Cardiac septum (tissue), 1 donor: Measurements from ENCODE around the gene SOX3. TPM values are rescaled to one million over a fixed set of nuclear protein-coding genes. Genes with fewer than 3 reads are reported as not detected.

Experiments
- DNase-seq: peaks from one replicate; pipeline ENCODE4 v3.0.0-alpha.2; 2020; ENCODE audit warnings: low spot score
- intact Hi-C: fragments of 100-400 bp; cut with DNase I; formaldehyde crosslinking; loops from one replicate; pipeline ENCODE4 v1.14.0; 2022
- total RNA-seq: library from RNA; stranded (reverse); fragmentation: NEBNext Ultra II Directional; extraction: Animal tissue kit (Norgen Biotek cat#: 25700); gene quantifications from one replicate; pipeline ENCODE4 v1.2.1, GENCODE V29; 2021
- donor health status: DM: no; HTN: no; CAD: no.

Gene SOX3
- total RNA-seq, 1 donor from 2014 or later, result not detected

DNA sequence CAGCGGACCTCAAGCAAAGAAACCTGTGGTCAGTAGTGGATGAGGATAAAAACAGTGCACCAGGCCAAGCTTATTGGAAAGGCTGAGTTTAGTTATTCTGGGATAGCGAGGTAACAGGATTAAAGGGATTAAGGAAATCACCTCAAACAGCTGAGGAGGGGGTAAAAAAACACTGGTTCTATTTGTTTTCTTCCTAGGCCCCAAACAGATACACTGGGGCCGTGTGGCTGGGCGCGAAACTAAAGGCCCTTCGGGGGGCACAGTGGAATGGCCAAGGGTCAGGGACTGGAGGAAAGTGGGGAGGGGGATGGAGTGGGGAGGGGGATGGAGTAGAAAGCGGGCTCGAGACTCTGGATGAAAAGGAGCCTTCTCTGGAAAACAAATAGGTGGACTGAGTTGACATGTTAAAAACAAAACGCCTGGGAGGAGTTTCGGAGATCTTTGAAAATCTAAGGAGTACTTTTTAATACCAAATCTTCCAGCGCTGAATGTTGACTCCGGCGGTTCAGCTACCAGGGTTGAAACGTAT is 2.9 kb downstream of the SOX3 start:
- intact Hi-C loops, result no loop called here
- no peak for DNase-seq

DNA sequence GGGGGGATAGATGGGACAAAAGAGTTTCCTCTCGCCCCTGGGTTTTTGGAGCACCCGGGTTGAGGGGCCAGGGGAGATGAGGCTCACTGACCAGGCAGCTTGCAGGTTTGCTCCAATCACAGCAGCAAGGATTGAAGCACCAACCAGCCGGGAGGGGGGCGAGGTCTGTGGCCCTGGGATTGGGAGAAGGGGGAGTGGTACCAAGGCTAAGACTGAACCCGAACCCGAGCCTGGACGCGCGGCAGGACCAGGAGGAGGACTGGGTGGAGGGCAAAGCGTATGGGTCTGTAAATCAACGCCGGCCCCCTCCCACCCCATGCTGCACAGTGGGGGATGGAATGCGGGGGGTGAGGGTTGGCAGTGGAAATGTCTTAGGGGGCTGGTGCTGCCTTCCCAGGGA is 3.5 kb downstream of the SOX3 start:
- intact Hi-C loops, result no loop called here

DNA sequence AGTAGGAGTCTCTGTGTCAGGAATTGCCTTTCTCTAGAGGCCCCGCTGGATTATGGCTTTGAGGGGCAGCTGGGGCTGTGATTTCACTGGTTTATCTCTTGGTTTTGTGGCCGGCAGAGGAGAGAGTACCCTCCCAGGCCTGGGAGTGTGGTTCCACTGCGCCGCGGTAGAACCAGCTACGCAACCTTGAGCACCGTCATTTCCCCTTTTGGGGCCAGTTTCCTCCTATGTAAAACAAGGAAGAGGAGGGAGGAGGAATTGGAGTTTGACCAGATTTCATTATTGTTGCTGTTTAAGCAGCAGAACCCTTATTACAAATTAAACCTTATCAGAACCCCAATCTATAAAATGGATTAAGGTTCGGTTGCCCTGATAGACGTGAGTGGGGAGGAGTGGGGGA is 4.4 kb downstream of the SOX3 start:
- intact Hi-C loops, result no loop called here
- no peak for DNase-seq

More for the DNA sequence above, 3.5 kb downstream of the SOX3 start:
- DNase-seq, result no peak

DNA sequence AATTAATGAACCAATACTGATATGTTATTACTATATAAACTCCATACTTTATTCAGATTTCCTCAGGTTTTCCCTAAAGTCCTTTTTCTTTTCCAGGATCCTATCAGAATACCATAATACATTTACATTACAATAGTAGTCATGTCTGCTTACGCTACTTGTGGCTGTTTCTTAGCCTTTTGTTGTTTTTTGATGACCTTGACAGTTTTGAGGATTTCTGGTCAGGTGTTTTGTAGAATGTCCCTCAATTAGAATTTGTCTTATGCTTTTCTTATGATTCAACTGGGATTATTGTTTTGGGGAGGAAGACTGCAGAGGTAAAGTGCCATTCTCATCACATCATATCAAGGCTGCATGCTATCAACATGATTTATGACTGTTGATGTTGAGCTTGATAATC is 9.1 kb downstream of the SOX3 start:
- intact Hi-C loops, result no loop called here

DNA sequence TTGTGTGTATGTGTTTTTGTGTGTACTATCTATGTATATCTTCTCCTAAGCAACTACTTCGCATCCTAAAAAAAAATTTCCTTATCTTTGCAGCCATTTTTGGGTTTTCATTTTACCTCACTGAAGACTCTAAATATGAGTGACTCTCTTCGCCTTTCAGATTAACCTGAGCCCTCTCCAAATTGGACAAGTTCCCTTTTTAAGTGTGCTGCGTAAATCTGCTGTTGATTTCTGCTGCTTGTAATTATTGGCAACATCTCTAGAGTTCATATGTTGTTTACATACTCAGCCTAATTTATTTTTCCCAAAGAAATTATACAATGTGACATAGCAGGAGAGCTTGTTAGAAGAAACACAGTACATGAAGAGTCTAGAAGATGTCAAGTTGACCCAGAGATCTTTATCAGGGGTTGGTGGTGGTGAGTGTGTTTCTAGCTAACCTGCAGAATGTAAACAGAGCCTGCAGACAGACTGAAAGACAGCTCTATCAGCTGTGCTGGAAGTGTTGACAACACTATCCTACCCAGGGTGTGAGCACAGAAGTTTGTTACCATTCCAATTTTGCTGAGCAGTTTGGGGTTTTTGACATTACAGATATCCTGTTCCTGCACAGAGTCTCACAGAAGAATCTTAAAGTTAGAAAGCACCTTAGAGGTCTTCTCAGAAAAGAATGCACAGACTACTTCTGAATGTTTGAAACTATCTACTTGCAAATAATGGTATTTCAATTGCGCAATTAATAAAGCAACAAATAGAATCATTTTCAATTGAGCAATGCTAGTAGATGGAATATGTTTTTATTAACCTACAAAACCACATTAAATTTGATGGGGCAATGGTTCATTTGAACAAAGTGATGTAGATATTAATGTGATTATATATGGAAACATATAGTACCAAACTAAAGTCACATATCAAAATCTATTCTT is 12.5 kb downstream of the SOX3 start:
- DNase-seq, result no peak
- intact Hi-C loops, result no loop called here

More for the DNA sequence above, 9.1 kb downstream of the SOX3 start:
- no peak for DNase-seq

DNA sequence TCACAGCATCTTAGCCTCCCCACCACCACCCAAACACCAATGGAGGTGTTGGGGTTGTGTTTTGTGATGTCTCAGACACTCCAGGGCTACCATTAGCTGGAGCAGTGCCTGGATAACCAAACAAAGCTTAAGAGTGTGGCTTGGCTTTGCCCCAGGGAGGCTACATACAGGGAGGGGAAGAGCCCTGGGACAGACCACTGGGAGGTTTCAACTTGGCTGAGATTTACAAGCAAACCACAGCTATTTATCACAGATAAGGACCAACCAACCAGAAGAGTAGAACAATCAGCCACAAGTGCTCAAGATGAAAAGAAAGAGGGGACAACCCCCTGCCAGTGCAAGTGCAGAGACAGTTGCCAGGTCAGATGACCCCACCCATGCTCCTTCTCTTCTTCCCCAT is 24.1 kb downstream of the SOX3 start:
- intact Hi-C loops, result no loop called here
- DNase-seq, result no peak

DNA sequence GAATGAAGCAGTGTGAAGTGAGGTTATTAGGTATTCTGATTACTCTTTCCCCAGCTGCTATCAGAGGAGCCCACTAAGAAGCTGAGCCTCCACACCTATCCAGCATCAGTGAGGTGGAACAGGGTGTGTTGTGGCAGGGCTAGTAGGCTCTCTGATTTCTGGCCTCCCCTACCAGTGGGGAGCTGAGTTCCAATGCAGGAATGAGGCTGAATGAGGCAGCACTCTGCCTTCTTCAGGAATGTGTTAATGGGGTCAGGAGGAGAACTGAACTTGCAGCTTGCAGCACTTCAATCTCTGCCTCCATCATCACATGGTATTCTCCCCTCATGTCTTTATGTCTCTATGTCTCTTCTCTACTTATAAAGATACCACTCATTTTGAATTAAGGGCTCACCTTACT is 26.9 kb downstream of the SOX3 start:
- intact Hi-C loops, result no loop called here

DNA sequence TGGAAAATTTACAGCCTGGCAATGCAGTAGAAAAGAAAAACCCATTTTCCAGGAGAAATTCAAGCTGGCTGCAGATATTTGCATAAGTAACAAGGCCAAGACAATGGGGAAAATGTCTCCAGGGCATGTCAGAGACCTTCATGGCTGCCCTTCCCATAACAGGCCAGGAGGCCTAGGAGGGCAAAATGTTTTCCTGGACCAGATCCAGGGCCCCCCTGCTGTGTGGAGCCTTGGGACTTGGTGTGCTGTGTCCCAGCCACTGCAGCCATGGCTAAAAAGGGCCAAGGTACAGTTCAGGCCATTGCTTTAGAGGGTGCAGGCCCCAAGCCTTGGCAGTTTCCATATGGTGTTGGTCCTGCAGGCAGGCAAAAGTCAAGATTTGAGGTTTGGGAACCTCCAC is 29.8 kb downstream of the SOX3 start:
- intact Hi-C loops, result no loop called here
- DNase-seq, result no peak

More for the DNA sequence above, 26.9 kb downstream of the SOX3 start:
- no peak for DNase-seq

DNA sequence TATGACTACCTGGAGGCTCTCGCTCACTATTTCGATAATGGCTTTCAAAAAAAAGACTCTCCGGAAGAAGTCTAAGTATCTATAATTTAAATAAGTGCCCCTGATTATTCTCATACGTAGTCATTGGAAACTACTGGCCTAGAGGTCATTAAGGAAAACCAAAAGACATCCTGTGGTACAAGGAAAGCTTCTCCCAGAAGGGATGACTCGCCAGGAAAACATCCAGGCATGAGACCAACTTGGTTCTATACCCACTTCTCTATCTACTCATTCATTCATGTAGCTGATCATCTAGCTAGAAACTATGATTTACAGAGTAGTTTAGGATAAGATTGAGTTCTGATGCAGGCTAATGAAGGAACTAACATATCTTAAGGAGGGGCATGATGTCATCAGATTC is 37.7 kb downstream of the SOX3 start:
- intact Hi-C loops, result no loop called here
- DNase-seq, result no peak

Other genes with a start within 250 kb of the SOX3 start
- 191 TPM for gene LINC00632, start 204.7 kb upstream of the SOX3 start, total RNA-seq